IPS DF 4.7 (cell line): ENCODE measurements around the gene EPHA2.

Experiments used
- DNase-seq: peaks from one replicate; pipeline ENCODE4 v3.0.0-alpha.2; 2013; ENCODE audit warnings: low spot score; ENCODE audit errors: extremely low read depth

EPHA2 gene

GRCh38 chr1:16183765-16184556, 28.1 kb upstream of the EPHA2 start:
- no peak for DNase-seq

DNA sequence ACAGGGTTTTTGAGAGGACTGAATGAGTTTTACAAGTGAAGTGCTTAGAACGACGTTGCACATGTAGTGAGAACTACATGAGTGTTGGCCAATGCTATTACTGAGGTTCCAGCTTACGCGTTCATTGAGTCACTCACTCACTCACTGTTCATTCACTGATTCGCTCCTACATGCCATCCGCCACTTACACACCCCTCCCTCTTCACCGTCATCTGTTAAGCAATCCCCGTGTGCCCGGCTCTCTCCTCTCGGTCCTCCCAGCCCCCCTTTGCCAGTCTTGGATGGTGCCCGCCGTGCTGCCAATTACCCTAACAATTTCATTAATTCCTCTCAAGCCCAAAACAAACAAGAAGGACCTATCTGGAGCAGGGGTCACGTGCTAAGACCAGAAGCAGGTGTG, 27.3 kb upstream of the EPHA2 start:
- no peak for DNase-seq

- DNase-seq: no peak
Observed at GRCh38 chr1:16181887-16182719, 26.2 kb upstream of the EPHA2 start.

GRCh38 chr1:16180291-16180824, 24.5 kb upstream of the EPHA2 start:
- no peak for DNase-seq

DNA sequence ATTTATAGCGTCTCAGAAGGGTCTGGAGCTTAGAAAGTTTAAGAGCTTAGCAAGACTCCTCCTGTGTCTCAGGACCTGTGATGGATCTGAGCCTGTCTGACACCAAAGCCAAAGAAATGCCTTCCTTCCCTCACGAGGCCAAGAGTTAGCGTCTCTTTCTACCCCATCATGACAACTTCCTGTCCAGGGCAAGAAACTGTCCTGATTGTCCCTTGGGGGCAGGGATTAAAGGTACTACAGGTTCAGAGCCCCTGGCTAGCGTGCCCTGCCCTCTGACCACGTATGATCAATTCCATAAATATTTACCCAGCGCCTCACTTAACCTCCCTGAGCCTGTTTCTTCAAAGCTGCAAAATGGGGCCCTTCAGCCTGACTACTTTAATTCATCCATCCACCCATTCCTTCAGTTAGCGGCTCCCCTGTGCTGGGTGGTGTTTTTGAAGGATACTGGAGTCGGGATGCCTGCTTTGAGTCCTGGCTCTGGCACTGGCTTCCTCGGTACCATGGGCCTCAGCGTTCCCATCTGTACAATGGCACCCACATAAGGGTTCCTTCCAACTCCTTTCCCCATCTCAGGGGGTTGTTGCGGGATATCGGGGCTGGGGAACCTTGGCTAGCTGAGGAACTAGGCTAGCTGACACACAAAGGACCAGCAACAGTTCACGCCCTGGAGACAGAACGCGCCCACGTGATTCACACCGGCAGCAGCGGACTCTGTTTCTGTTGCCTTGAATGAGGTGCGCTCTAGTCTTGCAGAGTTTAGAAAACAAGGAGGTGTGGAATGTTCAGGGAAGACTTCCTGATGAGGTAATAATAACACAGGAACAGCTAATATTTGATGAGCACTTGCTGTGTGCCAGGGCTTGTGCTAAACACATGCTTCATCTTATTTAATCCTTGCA, 23.0 kb upstream of the EPHA2 start:
- DNase-seq: no peak

GRCh38 chr1:16177306-16177705, 21.4 kb upstream of the EPHA2 start:
- no peak for DNase-seq

GRCh38 chr1:16176653-16177052, 20.8 kb upstream of the EPHA2 start:
- DNase-seq: no peak

DNA sequence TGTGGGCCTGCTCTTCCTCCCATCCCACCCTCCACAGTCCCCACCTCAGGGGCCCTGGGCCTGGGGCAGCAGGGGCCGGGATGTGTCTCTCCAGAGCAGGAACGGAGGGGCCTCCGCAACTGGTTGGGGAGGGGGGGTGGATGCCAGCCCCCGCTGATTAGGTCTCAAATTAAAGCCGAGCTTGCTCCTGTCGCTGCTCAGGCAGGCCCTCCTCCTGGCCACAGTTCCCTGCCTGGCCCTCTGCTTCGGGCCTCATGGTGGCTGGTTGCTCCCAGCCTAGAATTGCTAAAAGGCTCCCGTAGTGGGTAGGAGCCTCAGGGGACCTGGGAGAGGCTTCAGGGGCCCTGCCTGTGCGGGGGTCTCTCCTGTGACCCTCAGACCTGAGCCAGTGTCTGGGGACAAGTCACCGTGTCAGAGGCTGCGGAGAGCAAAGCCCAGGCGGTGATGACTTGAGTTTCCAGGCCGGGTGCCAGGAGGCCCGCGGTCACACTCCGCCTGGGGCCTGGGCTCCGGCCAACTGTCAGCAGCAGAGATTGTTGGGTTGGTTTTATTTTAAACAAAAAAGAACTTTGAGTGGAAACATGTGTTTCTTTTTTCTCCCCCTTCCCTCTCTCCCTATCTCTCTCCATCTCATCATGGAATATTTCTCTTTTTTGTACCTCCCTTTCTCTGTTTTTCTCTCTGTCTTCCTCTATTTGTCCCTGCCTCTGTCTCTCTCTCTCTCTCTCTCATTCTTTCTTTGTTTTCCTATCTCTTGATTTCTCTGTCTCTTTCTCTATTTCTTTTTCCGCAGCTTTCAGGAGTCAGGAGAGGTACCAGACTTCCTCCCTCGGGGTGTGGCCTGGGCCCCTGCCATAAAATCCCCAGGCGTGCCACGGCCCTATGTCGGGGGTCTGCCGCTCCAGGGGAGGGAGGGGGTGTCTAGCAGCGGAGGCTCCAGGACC, 20.0 kb upstream of the EPHA2 start:
- DNase-seq: no peak

DNA sequence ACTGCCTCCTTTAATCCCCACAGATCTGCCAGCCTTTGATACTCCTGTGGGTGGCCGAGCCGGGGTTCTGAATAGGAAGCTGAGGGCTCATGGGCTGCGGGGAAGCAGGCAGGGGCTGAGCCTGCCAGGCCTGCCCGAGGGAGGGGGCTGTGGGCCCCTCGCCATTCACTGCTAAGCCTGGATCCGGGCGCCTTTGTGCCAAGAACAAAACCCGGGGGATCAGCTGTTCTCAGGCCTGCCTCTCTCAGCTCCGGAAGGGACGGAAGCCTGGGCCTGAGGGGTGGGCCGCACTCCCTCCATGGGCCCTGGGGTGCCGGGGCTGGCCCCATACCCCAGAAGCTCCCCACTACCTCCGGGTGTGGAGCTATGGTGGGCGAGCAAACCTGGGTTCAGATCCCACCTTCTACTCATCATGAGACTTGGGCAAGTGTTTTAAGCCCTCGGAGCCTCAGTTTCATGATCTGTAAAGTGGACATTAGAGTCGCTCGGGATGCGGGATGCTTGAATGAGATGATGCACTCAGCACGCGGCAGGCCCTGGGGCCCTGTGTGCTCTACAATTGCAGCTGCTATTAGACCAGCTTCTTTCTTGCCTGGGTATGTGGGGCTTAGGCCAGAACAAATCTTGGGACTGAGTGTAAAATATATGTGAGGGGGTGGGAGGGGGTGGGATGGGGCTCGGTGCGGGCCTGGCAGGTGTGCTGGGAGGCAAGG, 19.2 kb upstream of the EPHA2 start:
- DNase-seq: no peak

DNA sequence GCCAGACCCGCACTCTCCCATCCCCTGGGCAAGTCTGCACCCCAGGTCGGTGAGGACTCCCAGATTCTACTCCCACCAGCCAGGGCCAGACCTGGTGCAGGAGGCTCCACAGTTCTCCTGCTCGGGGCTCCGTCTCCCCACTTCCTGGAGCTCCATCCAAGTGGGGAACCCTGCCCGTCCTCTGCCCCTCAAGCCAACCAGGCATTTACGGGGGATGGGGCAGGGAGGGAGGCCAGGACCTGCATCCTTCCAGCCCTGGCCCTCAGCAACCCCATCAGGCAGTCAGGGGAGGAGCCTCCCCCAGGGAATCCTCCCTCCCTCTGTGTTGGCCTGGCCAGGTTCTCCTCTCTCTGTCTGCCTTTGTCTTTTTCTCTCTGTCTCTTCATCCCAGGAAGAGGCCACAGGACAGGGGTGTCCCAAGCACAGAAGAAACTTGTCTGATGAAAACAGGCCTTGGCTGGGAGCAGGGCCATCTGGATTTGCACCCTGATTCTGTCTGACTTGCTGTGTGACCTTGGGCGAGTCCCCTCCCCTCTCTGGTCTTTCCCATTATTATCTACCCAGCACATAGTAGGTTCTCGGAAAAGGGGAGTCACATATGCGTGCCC, 18.5 kb upstream of the EPHA2 start:
- no peak for DNase-seq

DNA sequence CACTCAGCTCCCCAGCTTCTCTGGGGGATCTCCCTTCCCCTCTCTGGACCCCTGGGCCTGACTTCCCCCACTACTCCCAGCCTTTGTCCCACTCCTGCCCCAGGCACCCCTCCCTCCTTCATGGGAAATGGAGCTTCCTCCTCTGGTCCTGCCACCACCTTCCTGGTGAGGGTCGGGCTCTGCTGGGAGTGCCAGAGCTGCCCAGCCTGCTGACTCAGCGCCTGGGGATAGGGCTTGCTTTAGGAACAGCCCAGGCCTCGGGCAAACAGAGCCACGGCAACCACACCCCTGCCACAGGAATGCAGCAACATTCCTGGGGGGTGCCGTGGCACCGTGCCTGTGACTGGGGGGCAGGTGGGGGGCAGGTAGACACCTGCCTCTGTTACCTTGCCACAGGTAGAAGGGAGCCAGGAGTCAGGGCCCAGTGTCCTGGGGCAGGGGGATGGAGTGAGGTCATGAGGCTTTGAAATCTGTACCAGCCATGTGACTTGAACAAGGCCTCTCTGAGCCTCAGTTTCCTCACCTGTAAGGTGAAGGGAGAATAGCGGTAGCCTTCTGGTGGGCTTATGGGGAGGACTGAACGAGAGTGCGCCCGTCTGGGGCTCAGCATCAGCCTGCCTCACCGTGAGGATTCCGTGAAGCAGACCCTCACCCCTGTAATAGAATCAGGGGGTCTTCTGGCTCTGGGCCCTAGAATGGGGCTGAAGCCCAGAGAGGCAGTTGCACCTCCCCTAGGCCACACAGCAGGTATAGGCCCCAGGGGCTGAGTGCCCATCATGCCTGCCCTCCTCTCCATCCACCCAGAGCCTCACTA, 17.8 kb upstream of the EPHA2 start:
- DNase-seq: no peak

DNA sequence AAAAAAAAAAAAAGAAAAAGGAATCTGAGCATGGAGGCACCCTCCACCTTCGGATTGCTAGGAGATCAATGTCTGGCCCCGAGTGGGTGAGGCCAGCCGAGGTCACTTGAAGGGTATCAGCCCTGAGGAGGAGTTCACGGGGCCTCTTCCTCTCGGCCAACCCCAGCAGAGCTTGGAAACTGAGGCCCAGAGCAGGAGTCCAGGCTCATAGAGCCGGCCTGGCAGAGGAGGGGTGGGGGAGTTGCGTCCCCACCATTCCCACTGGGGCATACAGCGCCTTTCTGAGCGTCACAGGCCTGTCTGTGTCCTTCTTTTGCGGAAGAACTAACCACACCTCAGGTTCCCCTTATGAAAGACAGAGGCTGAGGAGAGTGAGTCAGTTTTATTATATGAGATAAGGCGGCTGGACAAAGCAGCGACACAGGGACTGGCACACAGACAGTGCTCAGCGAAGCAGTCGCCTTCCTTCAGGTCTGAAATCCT, 17.1 kb upstream of the EPHA2 start:
- no peak for DNase-seq

DNA sequence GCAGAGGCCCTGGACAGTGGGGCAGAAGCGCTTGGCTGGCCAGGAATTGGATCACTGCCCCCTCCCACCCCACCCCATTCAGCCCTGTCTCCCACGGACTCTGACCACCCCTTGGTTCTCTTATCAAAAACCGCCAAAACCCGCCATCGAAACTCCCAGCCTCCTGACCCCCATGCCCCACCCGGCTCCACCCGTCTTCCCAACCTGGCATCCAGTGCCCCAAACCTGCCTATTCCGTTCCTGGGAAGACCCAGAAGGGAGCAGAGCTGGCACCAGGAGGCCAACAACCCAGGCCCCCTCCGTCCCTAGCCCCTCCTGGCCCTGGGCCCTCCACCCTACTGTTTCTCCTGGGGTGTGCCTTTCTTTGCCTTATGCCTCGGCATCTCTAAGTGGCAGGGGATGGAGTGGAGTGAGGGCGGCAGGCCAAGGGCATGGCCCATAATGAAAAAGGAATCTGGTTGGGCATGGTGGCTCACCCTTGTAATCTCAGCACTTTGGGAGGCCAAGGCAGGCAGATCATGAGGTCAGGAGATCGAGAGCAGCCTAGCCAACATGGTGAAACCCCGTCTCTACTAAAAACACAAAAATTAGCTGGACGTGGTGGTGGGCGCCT, 16.5 kb upstream of the EPHA2 start:
- DNase-seq: no peak

- DNase-seq: no peak
Observed at GRCh38 chr1:16171314-16172151, 15.7 kb upstream of the EPHA2 start.

GRCh38 chr1:16170283-16170673, 14.4 kb upstream of the EPHA2 start:
- no peak for DNase-seq

DNA sequence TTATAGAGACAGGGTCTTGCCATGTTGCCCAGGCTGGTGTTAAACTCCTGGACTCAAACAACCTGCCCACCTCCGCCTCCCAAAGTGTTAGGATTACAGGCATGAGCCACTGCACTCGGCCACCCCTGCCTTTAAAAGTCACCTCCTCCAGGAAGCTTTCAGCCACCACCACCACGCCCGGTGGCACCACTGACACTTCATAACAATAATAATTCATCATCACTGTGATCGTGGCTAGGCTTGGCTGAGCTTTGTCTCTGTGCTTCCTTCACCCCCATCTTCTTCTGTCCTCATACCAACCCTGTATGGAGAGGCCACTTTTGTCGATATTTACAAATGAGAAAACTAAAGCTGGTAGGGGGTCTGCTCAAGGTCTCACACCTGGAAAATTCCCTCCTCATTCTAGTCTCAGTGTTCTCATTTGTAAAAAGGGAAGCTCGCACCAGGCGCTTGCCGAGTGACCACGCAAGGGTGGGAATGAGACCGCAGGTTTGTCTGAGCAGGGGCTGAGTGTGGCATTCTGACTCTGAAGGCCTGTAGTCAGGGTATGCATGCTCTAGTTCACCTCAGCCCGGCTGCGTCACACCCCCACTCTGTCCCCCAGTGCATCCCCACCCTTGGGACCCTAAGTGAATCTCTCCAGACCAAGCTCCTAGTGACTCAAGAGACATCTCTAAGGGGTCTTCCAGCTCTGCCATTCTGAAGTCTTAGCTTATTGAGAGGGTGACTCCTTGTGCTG, 12.9 kb upstream of the EPHA2 start:
- DNase-seq: no peak
